GM18867 (cell line): ENCODE measurements around the gene CHURC1.

Experiments
- ATAC-seq: cut with Tn5 transposase; IDR thresholded peaks from one replicate; pipeline ENCODE4 v1.9.1; 2021; ENCODE audit warnings: mild to moderate bottlenecking, moderate library complexity; ENCODE audit not compliant: unreplicated experiment

The CHURC1 gene

DNA sequence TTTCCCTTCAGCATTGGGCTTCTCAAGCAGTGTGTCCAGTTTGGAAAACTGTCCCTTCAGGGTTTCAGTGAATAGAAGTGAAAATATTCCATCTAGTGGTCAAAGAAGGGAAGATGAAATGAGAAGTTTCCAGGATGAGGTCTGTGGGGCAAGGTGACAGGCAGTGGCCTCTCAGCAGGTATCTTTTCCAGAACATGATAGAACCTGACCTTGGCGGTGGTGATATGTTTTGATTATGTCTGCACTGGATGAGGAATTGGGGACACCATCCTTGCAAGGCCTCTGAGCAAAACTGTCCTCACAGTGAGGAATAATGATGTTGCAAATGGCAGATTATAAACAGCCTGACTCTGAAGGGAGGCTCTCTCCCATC is 23.6 kb downstream of the CHURC1 start:
- ATAC-seq = no peak

- ATAC-seq = no peak
These were observed 24.9 kb downstream of the CHURC1 start for GRCh38 chr14:64938972-64939816.

DNA sequence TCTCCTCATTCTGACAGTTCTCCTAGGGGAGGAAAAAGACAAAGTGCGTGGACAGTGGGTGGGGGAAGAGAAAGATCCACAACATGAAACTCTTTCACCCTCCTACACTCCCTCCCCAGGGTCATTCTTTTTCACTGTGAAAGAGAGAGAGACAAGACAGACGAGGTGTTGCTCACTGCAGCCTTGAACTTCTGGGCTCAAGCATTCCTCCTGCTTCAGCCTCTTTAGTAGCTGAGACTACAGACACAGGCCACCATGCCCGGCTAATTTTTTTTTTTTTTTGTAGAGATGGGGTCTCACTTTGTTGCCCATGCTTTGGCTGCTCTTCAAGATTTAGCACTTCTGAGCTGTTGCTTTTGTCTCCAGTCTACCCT is 25.5 kb downstream of the CHURC1 start:
- no peak for ATAC-seq

DNA sequence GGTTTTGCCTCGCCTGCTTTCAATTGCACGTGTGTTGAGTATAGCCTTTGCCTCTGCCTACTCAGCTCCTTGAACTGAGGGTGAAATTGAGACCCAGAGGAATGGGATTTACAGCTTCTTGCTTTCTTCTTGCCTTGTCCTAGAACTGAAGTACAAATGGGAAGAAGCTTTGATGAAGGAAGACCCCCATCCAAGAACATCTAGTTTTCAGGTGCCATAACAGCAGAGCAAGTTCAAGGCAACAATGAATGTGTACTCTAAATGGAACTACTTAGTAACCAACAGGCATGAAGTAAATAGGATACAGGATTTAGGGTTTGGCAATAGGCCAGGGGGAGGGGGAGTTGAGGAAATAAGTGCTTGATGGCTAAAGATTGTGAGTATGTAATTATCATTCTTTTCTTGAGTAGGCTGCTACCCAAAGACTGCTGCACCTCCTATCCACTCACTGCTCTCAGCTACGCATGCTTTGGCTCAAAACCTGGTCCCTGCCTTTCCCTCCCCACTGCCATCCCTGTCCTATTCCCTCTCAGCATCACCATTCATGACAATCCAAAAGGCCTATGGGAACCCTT is 26.2 kb downstream of the CHURC1 start:
- ATAC-seq = no peak

DNA sequence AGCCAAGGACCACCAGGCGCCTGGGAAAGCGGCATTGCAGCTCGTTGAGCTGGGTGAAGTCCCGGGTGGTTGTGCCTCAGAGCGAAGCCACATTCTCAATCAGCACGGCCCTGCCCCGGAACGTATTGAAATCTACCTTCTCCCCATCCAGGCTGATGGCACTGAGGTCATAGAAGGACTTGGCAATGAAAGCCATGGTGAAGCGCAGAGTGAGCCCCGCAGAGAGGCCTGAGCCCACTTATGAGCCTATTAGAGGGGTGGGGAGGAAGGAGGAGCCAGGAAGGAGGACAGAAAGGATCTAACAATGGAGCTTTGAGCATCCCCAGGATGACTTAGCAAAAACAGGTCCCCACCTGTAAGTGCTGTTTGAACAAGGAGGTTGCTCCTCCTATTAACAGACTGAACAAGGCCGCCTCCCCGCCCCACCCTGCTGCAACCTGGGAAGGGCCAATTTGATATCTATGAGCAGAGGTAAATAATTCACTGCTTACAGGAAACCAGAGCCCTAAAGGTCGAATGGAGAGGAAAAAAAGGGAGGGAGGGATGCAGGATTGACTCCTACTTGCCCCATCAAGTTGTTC is 28.4 kb downstream of the CHURC1 start, which contains the start of gene GPX2:
Gene GPX2 (minus strand): TSS at position 215 of the 581 bp plus-strand sequence. CDS start 19 bp downstream, at position 196.
- no peak for ATAC-seq

DNA sequence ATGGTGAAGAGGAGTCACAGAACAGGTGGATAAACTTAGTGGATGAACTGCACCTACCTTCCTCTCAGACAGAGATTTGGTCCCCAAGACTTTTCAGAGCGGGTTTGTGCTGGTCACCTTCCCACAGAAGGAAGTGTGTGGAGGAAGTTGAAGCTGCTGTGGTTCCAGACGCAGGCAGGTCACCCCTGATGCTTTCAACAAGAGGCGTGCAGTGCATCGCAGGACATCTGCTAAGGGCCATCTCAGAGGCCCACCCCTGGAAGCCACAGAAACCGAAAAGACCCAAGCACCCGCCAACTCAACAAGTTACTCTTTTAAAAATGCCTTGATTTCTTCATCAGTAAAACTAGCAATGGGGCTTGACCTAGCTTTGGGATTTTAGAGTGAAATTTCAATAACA is 29.3 kb downstream of the CHURC1 start:
- ATAC-seq = no peak

GRCh38 chr14:64944041-64944440 is 29.8 kb downstream of the CHURC1 start:
- no peak for ATAC-seq

DNA sequence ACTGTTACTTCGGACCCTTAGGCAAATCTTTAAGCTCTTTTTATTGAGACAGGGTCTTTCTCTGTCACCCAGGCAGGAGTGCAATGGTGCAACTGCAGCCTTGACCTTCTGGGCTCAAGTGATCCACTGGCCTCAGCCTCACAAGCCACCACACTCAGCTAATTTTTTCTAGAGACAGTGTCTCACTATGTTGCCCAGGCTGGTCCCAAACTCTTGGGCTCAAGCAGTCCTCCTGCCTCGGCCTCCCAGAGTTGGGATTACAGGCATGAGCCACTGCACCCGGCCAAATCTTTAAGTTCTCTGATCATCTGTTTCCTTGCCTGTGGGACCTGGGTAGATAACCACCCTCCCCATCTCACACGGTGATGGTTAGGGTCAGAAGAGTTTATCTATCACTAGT is 30.6 kb downstream of the CHURC1 start:
- ATAC-seq = no peak

DNA sequence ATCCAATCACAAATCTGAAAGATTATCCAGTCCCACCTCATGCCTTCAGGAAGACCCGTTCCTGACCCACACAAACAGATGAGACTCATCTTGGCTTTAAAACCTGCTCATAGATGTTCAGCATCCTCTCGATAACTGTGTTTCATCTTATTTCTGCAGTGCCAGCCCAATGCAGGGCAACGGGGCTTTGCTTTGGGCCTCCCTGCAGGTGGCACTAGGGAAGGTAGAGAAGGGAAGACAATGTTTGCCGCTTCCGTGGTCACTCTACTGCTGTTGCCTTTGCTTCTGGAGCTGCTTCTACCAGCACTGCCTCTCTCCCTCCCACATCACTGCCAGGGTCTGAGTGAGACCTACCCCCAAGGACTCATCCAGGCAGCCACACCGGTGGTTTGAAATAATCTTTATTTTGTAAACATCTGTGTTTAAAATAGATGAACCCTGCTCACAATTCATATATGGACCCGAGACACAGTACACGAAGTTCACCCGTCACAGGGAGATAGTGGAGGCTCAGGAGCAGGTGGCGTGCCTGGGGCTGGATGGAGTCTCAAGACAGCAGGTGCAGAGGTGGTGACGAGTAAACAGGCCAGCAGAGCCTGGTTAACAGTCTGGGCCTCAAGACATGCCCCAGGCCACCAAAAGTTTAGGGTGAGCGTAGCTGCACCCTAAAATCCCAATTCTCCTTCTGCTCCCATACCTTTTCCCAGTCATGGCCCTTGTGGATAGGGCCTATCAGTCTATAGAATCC is 31.4 kb downstream of the CHURC1 start:
- no peak for ATAC-seq

DNA sequence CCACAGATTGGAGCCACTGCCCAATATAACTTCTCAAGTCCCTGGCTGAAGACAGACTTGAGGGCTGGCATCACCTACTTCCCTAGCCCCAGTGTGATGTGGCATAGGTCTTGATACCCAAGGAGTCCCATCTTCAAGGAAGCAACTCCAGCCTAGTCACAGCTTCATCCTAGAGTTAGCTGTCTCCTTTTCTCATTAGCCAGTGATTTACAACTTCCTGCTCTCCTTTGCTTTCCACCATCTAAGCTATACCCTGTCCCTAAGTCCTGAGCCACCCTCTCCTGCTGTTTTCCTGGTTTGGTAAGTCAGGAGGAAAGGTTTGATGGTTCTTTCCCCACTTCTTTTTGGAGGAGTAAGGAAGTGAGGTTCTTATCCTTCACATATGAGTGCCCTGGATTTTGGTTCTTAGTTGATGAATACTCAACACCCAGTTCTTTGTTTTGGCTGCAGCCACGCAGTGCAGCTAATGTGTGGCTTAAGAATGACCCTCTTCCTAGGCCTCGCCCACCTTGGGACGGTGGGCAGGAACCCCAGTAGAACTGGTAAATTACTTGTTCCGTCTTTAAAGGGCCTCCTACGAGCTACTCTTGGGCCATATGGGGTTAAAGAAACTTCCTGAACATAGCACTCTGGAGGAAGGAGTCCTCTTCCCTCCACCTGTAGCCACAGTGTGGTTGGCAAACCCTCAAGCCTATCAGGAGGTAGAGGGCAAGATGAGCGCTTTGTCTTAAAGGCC is 32.2 kb downstream of the CHURC1 start:
- no peak for ATAC-seq

DNA sequence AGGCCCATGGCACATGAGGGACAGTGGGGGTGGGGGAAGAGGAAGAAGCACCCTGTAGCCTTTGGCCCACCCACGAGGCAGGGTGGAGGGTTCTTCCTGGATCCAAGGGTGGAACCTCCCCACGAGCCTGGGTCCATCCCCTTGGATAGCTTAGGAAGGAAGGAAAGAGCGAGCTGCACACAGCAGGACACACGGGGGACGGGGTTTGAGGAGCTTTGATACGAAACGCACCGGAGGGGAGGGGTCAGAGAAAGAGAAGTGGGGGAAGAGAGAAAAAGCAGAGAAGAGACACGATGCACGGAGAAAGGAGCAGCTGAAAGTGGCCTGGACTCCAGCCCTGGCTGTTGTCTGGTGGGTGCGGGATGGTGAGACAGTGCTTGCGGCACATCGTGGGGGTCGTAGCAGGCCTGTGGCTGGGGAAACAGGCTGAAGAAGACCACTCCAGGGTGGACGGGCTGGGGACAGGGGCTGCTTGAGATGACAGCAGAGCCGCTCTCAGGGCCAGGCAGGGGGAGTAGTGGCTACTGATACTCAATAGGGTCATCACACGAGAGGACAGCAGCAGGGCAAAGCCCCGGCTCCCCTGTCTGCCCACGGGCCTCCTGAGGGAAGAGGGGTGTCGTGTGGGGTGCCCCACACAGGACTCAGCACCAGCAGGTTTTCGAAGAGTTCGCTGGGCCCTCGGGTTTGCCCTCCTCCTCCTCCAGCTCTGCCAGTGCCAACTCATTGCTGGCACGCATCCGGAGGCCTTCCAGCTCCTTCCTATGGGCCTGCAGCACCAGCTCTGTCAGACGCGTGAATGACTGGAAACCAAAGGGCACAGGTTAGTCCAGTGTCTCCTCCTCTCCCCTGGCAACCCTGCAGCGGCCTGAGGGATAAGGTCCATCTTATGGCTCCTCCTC is 33.7 kb downstream of the CHURC1 start:
- ATAC-seq = no peak

GRCh38 chr14:64948612-64949210 is 34.5 kb downstream of the CHURC1 start:
- no peak for ATAC-seq

- no peak for ATAC-seq
These were observed 36.6 kb downstream of the CHURC1 start for GRCh38 chr14:64950889-64951288.

DNA sequence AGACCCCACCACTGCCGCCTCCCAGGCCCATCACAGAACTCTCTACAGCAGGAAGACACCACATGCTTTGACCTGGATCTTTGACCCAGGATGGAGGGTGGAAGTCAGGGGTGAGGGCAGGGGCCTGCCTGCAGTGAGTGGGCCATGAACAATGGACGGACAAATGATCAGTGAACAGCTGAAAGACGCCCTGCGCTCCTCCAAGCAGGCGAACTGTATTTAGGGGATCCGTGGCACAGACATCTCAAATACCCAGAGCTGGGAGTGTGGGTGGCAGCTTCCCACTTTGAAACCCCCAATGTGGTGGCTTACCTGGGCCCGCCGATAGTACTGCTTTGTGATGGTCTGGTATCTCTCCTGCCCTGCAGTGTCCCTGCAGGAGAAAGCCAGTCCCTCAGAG is 37.0 kb downstream of the CHURC1 start:
- no peak for ATAC-seq

- ATAC-seq = no peak
These were observed 37.5 kb downstream of the CHURC1 start for GRCh38 chr14:64951724-64952123.

DNA sequence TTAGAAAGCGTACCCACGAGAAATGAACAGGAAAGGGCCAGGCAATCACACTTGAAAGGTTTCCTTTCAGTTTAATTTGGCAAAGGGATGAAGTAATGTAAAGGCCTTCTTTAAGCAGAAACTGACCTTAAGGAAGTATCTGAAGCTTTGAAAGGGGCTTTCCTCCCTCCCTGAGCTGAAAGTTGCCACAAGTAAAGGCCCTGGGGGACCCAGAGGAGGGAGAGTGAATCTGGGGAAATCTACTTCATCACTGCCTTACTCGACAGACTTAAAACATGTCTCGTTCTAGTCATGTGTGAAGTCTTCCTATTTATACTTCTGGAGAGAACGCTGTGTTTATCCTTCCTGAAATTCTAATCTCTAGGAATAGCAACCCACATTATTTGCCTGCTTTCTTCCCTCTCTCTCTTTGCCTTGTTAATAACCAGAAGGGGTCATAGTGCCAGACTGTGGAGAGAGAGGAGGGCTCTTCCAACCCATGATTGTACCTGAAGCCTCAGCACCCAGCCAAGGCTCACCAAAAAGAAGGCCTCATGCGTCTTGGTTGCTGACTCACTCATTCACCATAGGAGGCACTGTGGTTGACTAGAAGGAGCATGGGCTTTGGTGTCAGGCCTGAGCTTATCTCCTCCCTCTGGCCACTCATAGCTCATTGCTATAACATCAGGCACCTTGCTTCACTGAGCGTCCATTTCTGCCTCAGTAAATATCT is 38.5 kb downstream of the CHURC1 start:
- peak; percentile 59 for ATAC-seq

GRCh38 chr14:64953310-64953654 is 39.0 kb downstream of the CHURC1 start:
- ATAC-seq = peak; percentile 21

DNA sequence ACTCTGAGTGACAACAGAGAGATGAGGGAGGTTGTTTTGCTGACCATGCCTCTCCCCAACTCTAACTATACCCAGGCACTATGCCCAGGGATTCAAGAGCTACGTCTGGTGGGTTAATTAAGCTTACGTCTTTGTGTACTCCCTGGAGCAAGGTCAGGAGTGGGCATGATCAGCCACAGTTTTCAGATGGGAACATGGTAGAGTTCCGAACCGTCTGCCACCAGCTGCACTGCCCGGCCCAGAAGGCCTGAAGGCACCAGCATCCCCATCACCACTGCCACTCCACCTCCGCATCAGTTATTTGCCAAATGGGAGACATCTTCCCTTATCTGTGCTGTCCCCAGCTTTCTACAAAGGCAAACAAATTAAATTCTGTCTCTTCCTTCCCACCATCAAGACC is 39.4 kb downstream of the CHURC1 start:
- ATAC-seq = no peak
